GM20000 (cell line): Measurements from ENCODE around the gene DCBLD1.

ENCODE experiments used
- DNase-seq: peaks from one replicate; pipeline ENCODE4 v3.0.0; 2012; ENCODE audit warnings: low spot score
- CTCF ChIP-seq: IDR thresholded peaks from 2 replicates; pipeline ENCODE4 v1.5.1; 2012; ENCODE audit warnings: mild to moderate bottlenecking, control low read depth; ENCODE audit errors: extremely low read depth, missing control alignments

The DCBLD1 gene

GRCh38 chr6:117494283-117494682, 11.8 kb downstream of the DCBLD1 start:
- TF ChIP-seq CTCF, result no peak
- no peak for DNase-seq

GRCh38 chr6:117494694-117495318, 12.3 kb downstream of the DCBLD1 start:
- DNase-seq, result no peak
- TF ChIP-seq CTCF, result no peak

- TF ChIP-seq CTCF, result no peak
Observed at GRCh38 chr6:117495425-117495824, 13.0 kb downstream of the DCBLD1 start.

GRCh38 chr6:117495869-117496268, 13.4 kb downstream of the DCBLD1 start:
- TF ChIP-seq CTCF, result no peak
- no peak for DNase-seq

More at GRCh38 chr6:117495425-117495824, 13.0 kb downstream of the DCBLD1 start:
- DNase-seq, result no peak

GRCh38 chr6:117496383-117496990, 14.0 kb downstream of the DCBLD1 start:
- no peak for DNase-seq
- TF ChIP-seq CTCF, result no peak

GRCh38 chr6:117497237-117497636, 14.8 kb downstream of the DCBLD1 start:
- no peak for TF ChIP-seq CTCF

GRCh38 chr6:117498159-117498558, 15.7 kb downstream of the DCBLD1 start:
- TF ChIP-seq CTCF, result no peak
- DNase-seq, result no peak

More at GRCh38 chr6:117497237-117497636, 14.8 kb downstream of the DCBLD1 start:
- no peak for DNase-seq
